ENCODE measurements around the gene CFDP1. TPM values are rescaled to one million over a fixed set of nuclear protein-coding genes. Genes with fewer than 3 reads are reported as not detected.

CFDP1 gene
- polyA plus RNA-seq (ENCODE audit: insufficient read length in 12 of 12) = 100 to 1,000 TPM in 3 of 12 donors, 10 to 100 TPM in 8, not detected in 1; 69.9 to 127 (median 91.3) TPM
- long read RNA-seq, donor 1, transcript CFDP1-209 (3 exons, 663 nt) = minor isoform, 15 of 119 reads
- long read RNA-seq, donor 1, transcript CFDP1-201 (7 exons, 1,275 nt) = major isoform, 38 of 119 reads
- long read RNA-seq, donor 1, partial matches to known transcripts = 61 of 119 reads
- long read RNA-seq, donor 1, other reads (novel, unspliced or antisense) = 0 of 119 reads
- long read RNA-seq, donor 2, transcript CFDP1-201 (7 exons, 1,275 nt) = major isoform, 30 of 54 reads
- long read RNA-seq, donor 2, partial matches to known transcripts = 22 of 54 reads
- long read RNA-seq, donor 2, other reads (novel, unspliced or antisense) = 0 of 54 reads
- long read RNA-seq, donor 3, transcript CFDP1-201 (7 exons, 1,275 nt) = major isoform, 14 of 22 reads
- long read RNA-seq, donor 3, partial matches to known transcripts = 5 of 22 reads
- long read RNA-seq, donor 3, other reads (novel, unspliced or antisense) = 0 of 22 reads
- long read RNA-seq, donor 4, transcript CFDP1-201 (7 exons, 1,275 nt) = major isoform, 5 of 25 reads
- long read RNA-seq, donor 4, partial matches to known transcripts = 15 of 25 reads
- long read RNA-seq, donor 4, other reads (novel, unspliced or antisense) = 0 of 25 reads
- long read RNA-seq, donor 5, transcript CFDP1-201 (7 exons, 1,275 nt) = major isoform, 36 of 64 reads
- long read RNA-seq, donor 5, partial matches to known transcripts = 21 of 64 reads
- long read RNA-seq, donor 5, other reads (novel, unspliced or antisense) = 0 of 64 reads
- long read RNA-seq, donor 6, transcript CFDP1-201 (7 exons, 1,275 nt) = major isoform, 12 of 29 reads
- long read RNA-seq, donor 6, partial matches to known transcripts = 15 of 29 reads
- long read RNA-seq, donor 6, other reads (novel, unspliced or antisense) = 0 of 29 reads
- long read RNA-seq, donor 7, transcript CFDP1-201 (7 exons, 1,275 nt) = major isoform, 6 of 20 reads
- long read RNA-seq, donor 7, partial matches to known transcripts = 13 of 20 reads
- long read RNA-seq, donor 7, other reads (novel, unspliced or antisense) = 0 of 20 reads
- long read RNA-seq, donor 8, transcript CFDP1-201 (7 exons, 1,275 nt) = major isoform, 33 of 54 reads
- long read RNA-seq, donor 8, partial matches to known transcripts = 18 of 54 reads
- long read RNA-seq, donor 8, other reads (novel, unspliced or antisense) = 0 of 54 reads
- long read RNA-seq, donor 9, transcript CFDP1-201 (7 exons, 1,275 nt) = major isoform, 20 of 42 reads
- long read RNA-seq, donor 9, partial matches to known transcripts = 19 of 42 reads
- long read RNA-seq, donor 9, other reads (novel, unspliced or antisense) = 0 of 42 reads
- long read RNA-seq, donor 10, transcript CFDP1-201 (7 exons, 1,275 nt) = major isoform, 24 of 37 reads
- long read RNA-seq, donor 10, partial matches to known transcripts = 11 of 37 reads
- long read RNA-seq, donor 10, other reads (novel, unspliced or antisense) = 0 of 37 reads
- long read RNA-seq, donor 11, transcript CFDP1-209 (3 exons, 663 nt) = minor isoform, 7 of 81 reads
- long read RNA-seq, donor 11, transcript CFDP1-201 (7 exons, 1,275 nt) = major isoform, 35 of 81 reads
- long read RNA-seq, donor 11, partial matches to known transcripts = 39 of 81 reads
- long read RNA-seq, donor 11, other reads (novel, unspliced or antisense) = 0 of 81 reads

GRCh38 chr16:75432828-75433731 lies at the start of gene CFDP1:
Gene CFDP1 (minus strand): TSS chr16:75433503. CDS start chr16:75433352, 151 bp downstream.
- peak; percentile 97 for DNase-seq

DNA sequence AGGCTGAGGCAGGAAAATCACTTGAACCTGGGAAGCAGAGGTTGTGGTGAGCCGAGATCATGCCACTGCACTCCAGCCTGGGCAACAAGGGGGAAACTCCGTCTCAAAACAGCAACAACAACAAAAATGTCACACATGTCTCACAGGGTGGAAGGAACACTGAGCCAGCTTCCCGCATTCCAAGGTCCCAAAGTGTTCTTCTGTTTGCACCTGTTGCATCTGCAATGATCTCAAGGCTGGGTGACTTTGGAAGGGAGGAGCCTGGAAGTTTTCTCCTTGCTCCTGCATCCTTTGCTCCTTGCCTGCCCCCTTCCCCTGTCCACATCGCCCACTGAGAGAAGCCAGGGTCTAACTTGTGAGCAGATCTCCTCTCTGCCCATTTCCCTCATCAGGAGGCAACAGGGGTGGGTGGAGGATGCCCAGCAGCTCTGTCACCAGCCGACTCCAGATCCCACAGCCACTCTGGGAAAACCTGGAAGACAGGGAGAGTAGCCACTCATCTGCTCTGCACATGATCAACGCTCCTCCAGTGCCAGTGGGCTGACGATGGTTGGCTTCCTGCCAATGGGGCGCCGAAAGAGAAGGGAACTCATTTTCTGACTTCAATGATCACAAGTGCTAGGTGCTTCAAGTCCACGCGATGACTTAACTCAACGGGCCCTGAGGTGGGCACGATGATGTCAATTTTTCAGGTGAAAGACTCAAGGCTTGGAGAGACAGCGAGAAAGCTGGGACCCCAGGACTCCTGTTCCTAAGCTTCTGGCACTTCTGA lies 49.3 kb upstream of the CFDP1 start:
- no peak for DNase-seq

DNA sequence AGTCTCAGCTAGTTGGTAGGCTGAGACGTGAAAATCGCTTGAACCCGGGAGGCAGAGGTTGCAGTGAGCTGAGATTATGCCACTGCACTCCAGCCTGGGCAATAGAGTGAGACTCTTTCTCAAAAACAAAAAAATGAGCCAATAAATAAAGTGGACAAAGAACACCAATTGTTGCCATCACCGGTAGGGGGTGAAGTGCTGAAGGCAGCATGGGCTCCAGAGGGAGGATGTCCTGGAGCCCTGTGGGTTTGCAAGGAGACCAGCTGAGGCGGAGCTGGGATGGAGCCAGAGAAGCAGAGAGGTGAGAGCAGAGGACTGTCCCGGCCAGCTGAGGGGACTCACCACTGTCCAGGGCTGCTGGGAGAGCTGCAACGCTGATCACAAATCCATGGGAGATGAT lies 48.2 kb upstream of the CFDP1 start:
- no peak for DNase-seq

DNA sequence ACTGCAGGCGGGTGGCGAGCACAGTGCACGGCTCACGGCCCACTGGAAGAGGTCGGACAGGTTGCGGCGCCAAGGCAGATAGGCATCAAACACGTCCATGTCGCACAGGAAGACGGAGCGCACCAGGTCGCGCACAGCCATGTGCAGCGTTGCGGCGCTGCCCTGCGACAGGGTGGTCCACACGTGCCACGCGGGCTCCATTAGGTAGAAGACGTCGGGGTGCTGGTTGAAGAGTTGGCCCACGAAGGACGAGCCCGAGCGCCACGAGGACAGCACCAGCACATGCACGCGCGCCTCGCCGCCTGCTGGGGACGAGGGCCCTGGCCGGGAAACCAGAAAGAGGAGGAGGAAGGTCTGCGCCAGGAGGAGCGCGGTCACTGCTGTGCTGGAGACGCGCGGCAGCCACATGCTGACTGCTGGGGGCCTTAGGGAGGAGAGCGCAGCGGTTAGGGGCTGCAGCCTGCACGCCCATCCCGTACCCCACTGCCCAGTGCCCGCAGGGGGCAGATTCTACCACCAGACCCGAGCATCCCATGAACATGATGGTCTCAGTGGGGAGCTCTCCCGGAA lies 46.2 kb upstream of the CFDP1 start:
- DNase-seq = no peak

- DNase-seq = no peak
Observed at GRCh38 chr16:75478480-75479345, 45.4 kb upstream of the CFDP1 start.

DNA sequence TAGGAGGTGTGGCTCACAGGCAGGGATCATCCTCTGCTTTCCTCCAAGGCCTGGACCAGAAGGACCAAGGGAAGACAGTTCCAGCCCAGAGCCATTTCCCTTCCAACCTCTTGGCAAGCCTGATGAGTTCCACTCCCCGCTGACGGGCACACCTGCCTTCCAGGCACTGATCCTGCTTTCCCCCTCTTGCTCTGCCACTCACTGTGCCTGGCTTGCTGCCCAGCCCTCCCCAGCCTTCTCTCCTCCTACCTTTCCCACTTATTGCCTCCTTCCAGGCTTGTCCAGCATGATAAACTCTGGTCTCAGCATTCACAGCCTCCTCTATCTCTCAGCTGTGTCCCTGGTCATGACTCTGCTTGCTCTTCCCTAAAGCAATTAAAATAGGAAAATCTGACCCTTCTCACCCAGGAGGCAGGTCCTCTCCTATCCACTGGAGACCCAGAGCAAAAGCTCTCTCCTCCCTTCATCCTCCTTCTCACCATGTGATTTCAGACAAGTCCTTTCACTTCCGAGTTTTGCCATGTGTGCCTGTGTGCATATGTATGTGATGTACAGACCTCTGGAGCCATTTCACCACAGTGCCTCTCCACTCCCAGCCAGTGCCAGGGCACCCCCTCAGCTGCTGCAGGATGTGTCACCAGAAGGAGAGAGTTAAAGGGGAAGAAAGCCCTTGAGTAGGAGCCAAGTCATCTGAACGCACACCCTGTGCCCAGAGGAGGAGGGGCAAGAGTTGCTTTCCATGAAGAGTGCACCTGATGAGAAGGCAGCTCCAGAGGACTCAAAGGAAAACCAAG lies 44.6 kb upstream of the CFDP1 start:
- no peak for DNase-seq

DNA sequence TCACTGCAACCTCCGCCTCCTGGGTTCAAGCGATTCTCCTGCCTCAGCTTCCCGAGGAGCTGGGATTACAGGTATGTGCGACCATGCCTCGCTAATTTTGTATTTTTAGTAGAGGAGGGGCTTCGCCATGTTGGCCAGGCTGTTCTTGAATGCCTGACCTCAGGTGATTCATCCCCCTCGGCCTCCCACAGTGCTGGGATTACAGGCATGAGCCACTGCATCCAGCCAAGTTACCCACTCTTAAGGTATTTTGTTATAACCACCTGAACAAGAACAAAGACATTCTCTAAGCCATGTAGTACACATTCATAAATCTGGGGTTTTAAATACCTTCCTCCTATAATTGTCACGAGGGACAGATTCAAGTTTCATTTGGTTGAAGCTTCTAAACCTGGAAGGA lies 43.5 kb upstream of the CFDP1 start:
- DNase-seq = no peak

- DNase-seq = no peak
Observed at GRCh38 chr16:75475420-75475847, 42.1 kb upstream of the CFDP1 start.

DNA sequence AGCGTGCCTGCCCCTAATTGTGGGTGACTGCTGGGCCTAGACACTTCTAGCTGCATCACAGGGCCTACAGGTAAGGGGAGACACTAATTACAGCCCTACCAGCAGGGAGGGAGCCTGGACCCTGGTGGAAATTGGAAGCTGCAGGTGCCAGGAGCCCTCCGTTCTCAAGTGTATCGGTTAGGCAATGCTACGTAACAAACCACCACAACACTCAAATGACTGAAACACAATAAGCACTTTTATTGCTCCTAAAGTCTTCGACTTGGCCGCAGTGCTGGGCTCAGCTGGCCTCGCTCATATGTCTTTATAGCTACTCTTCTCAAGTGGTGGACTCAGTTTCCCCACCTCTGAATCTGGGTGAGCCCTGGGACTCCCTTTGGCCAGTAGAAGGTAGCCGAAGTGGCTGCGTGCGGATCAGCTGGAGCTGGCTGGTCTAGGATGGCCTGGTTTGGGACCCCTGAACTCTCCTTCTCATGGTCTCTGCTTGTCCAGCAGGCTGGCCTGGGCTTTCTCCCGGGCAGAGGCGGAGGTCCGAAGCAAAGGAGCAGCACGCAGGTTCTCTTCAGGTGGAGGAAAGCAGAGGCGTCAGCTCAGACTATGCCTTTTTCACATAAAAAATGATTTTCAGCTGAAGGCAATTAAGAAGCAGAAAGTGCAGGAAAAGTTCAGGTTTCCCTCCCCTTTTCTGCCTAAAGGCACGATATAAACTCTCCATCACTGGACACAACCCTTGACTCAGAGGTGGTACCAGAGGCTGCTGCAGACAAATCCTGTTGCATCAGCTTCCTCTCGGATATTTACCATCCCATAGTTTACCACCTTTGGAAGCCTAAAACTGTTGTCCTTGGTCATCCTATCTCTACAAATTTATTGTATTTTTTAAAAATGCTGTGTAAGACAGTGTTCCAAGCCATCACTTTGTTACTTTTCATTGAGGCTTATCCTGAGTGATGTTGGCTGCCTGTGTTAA lies 39.9 kb upstream of the CFDP1 start:
- DNase-seq = no peak

DNA sequence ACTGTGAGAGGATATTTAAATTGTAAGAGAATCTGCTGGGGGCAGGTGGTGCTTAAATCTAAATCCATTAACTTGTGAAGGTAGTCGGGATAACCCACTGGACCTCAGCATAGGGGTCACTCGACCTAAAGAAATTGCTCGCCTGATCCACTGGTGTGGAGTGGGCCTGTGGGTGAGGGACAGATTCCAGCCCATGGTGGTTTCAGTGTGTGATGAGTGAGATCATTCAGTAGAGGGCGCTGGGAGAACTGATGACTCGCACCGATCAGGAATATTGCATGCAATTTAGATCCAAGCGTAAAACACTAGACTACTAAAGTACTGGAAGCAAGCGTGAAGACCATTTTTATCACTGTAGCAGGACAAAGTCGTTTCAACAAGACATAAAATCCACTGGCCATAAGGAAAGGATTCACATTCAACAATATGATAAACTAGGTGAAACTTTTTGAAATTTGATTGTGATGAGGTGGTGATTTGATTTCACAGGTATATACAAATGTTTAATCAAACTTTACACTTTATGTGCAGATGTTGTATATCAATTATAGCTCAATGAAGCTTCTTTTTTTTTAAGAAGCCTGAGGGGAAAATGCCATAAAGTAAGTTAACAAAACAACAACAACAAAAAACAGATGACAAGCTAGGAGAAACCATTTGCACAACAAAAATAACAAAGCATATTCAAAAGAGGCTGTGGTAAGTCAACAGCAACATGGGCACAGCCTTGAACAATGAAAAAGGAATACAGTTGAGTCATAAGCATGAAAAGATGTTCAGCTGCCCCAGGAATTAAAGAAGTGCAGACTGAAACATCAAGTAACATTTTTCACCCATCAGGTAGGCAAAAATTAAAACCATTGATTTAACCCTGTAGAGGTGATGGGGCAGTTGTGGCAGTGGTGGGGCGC lies 38.7 kb upstream of the CFDP1 start:
- peak; percentile 75 for DNase-seq

DNA sequence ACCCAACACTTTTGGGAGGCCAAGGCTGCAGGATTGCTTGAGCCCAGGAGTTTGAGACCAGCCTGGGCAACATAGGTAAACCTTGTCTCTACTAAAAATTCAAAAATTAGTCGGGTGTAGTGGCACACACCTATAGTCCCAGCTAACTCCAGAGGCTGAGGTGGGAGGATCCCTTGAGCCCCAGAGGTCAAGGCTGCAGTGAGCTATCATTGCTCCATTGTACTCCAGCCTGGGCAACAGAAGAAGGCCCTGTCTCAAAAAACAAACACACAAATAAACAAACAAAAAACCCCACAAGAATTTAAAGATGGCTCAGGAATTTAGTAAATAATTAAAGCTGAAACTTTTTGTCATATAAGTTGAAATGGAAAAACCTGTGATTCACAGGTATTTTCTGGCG lies 33.5 kb upstream of the CFDP1 start:
- DNase-seq = no peak

DNA sequence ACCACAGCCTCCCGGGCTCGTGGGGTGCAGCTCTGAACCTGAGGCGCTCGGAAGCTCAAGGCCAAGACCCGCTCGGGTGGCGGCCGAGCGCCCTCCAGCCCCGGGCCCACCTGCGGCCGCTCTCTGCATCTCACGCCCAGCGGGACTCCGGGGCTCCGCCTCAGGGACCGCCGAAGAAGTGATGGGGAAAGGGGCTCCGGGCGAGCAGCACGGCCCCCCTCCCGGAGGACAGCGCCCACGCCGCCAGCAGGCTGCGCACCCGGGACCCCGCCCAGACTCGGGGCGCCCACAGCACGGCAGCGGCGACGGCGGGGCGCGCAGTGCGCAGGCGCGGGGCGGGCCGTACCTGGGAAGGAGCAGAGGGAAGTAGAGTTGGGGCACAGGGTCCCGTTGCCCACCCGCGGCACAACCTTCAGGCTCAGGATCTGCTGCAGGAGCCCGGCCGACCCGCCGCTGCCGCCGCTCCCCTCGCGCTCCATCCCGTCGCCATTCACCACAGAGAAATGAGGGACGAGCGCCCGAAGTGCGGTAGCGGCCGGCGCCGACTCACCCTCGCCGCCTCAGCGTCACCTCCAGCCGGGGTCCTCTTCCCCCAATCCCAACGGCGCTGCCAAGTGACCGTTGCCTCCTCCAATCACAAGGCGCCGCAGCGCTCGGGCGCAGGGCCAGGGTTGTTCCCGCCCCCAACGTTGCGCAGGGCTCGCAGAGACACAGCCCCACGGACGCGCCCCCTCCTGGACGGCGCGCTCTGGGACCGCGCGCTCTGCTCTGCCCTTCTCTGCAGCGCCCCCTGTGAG lies 31.0 kb upstream of the CFDP1 start, which contains the start of gene TMEM170A:
Gene TMEM170A, minus strand, starts transcription at position 568 of the 797 bp plus-strand sequence. Its CDS starts 89 bp downstream, at position 479.
- DNase-seq = peak; percentile 100

- DNase-seq = peak; percentile 56
Observed at GRCh38 chr16:75463389-75464121, 30.3 kb upstream of the CFDP1 start.

All from muscle of arm (tissue), 14 donors.